Measurements from ENCODE around the gene XCL2. TPM values are rescaled to one million over a fixed set of nuclear protein-coding genes. Genes with fewer than 3 reads are reported as not detected.

XCL2 gene
- polyA plus RNA-seq, 3 donors = 0.56 to 1.9 TPM; not detected in 1

- DNase-seq = peak; percentile 27 to 50 (median 37)
- Mint-ChIP-seq H3K27me3 (ENCODE audit: low read depth in 3 of 3) (peaks cover 0 to 2% (median 0%) of the 10 kb centered on the region in 3 donors), H3K9me3 (no peaks in the 10 kb centered on the region), H3K4me1 (peaks cover 28% of the 10 kb centered on the region), H3K27ac (peak overlapping the region in 4 of 7 donors; percentile 6 to 81 (median 27)), H3K4me3 (no peak overlapping the region), H3K36me3 (no peaks in the 10 kb centered on the region)
- Histone ChIP-seq H3K4me2 (replicated peaks; ENCODE audit: extremely low read depth, low read length, poor library complexity, severe bottlenecking) (no peak overlapping the region), H3K79me2 (ENCODE audit: insufficient read depth, low read length) (no peaks in the 10 kb centered on the region), H3K9me3 (replicated peaks in 1 of 2; ENCODE audit: control insufficient read depth in 1 of 2, insufficient read depth in 1 of 2, low read length in 2 of 2) (no peaks in the 10 kb centered on the region), H3K9ac (ENCODE audit: insufficient read depth, low read length, poor library complexity, severe bottlenecking) (no peak overlapping the region), H2AFZ (ENCODE audit: insufficient read depth, low read depth, low read length, poor library complexity, severe bottlenecking) (peak overlapping the region; percentile 32), H4K20me1 (ENCODE audit: insufficient read depth, low read length) (no peaks in the 10 kb centered on the region), H3K4me3 (replicated peaks in 1 of 3; ENCODE audit: low read depth in 2 of 3, low read length in 3 of 3) (no peak overlapping the region), H3K36me3 (replicated peaks in 1 of 2; ENCODE audit: control insufficient read depth in 1 of 2, insufficient read depth in 2 of 2, low read length in 2 of 2) (no peaks in the 10 kb centered on the region), H3K4me1 (ENCODE audit: control insufficient read depth in 1 of 2, insufficient read depth in 2 of 2, low read length in 2 of 2) (peaks cover 22 to 32% of the 10 kb centered on the region in 2 donors), H3K27ac (ENCODE audit: low read depth in 1 of 2, low read length in 2 of 2) (peak overlapping the region in 1 of 2 donors; percentile 5), H3K27me3 (ENCODE audit: control insufficient read depth in 2 of 2, insufficient read depth in 2 of 2, low read length in 2 of 2) (no peaks in the 10 kb centered on the region)
- no peak for TF ChIP-seq CTCF (IDR thresholded peaks at IDR 0.05)
- intact Hi-C loops (cut with micrococcal nuclease) = no loop called here
- 21% methylated on average over 2 of the region's 5 CpGs for WGBS (ENCODE audit: insufficient coverage)
Measured at GRCh38 chr1:168554603-168555483, 11.0 kb upstream of the XCL2 start.

- Histone ChIP-seq H3K27ac (ENCODE audit: low read depth in 1 of 2, low read length in 2 of 2) (no peak overlapping the region), H4K20me1 (ENCODE audit: insufficient read depth, low read length) (no peaks in the 10 kb centered on the region), H3K9me3 (replicated peaks in 1 of 2; ENCODE audit: control insufficient read depth in 1 of 2, insufficient read depth in 1 of 2, low read length in 2 of 2) (no peaks in the 10 kb centered on the region), H3K36me3 (replicated peaks in 1 of 2; ENCODE audit: control insufficient read depth in 1 of 2, insufficient read depth in 2 of 2, low read length in 2 of 2) (no peaks in the 10 kb centered on the region), H3K27me3 (ENCODE audit: control insufficient read depth in 2 of 2, insufficient read depth in 2 of 2, low read length in 2 of 2) (no peaks in the 10 kb centered on the region), H3K79me2 (ENCODE audit: insufficient read depth, low read length) (no peaks in the 10 kb centered on the region), H2AFZ (ENCODE audit: insufficient read depth, low read depth, low read length, poor library complexity, severe bottlenecking) (no peak overlapping the region), H3K4me1 (ENCODE audit: control insufficient read depth in 1 of 2, insufficient read depth in 2 of 2, low read length in 2 of 2) (peaks cover 22 to 32% of the 10 kb centered on the region in 2 donors), H3K9ac (ENCODE audit: insufficient read depth, low read length, poor library complexity, severe bottlenecking) (no peak overlapping the region), H3K4me3 (replicated peaks in 1 of 3; ENCODE audit: low read depth in 2 of 3, low read length in 3 of 3) (no peak overlapping the region), H3K4me2 (replicated peaks; ENCODE audit: extremely low read depth, low read length, poor library complexity, severe bottlenecking) (no peak overlapping the region)
- no peak for DNase-seq
- Mint-ChIP-seq H3K4me1 (peaks cover 28% of the 10 kb centered on the region), H3K27ac (peak overlapping the region in 1 of 7 donors; percentile 81), H3K36me3 (no peaks in the 10 kb centered on the region), H3K4me3 (no peak overlapping the region), H3K9me3 (peaks cover 0 to 5% (median 3%) of the 10 kb centered on the region in 7 donors), H3K27me3 (ENCODE audit: low read depth in 3 of 3) (peaks cover 0 to 2% (median 0%) of the 10 kb centered on the region in 3 donors)
- no peak for TF ChIP-seq CTCF (IDR thresholded peaks at IDR 0.05)
- intact Hi-C loops (cut with micrococcal nuclease) = no loop called here
- WGBS (ENCODE audit: insufficient coverage) = 80% methylated on average over 3 of the region's 5 CpGs
Measured at GRCh38 chr1:168553680-168554553, 10.1 kb upstream of the XCL2 start.

Measured in CD14-positive monocyte (primary cell).